HepG2 (cell line): ENCODE data around the gene DHH. TPM values are rescaled to one million over a fixed set of nuclear protein-coding genes. Genes with fewer than 3 reads are reported as not detected.
A peak's percentile ranks its signal among the peaks of the same experiment; 100 is the strongest.

Experiments used
- FLYWCH1 ChIP-seq: sonication (generic); formaldehyde crosslinking; IDR thresholded peaks from 2 replicates; pipeline ENCODE4 v1.8.1; 2023; ENCODE audit warnings: mild to moderate bottlenecking, missing genetic modification reagents
- FOXO1 ChIP-seq: sonication (generic); formaldehyde crosslinking; IDR thresholded peaks from 2 replicates; pipeline ENCODE4 v1.4.0; 2020; ENCODE audit warnings: missing genetic modification reagents
- HMG20B ChIP-seq: conservative IDR thresholded peaks from 2 replicates; pipeline ENCODE4 v1.6.1; 2016; ENCODE audit warnings: missing genetic modification reagents, missing compliant biosample characterization
- HNRNPK ChIP-seq: fragments of 200-400 bp; formaldehyde crosslinking; IDR thresholded peaks from 2 replicates; pipeline ENCODE4 v1.6.1; 2018; ENCODE audit warnings: low read length, low read depth, moderate library complexity, mild to moderate bottlenecking; ENCODE audit not compliant: poor library complexity, severe bottlenecking
- HNRNPLL ChIP-seq: fragments of 200-400 bp; formaldehyde crosslinking; IDR thresholded peaks from 2 replicates; pipeline ENCODE4 v1.6.1; 2017; ENCODE audit warnings: mild to moderate bottlenecking, low read depth, low read length; ENCODE audit not compliant: poor library complexity, severe bottlenecking
- HOXD1 ChIP-seq: sonication (generic); formaldehyde crosslinking; IDR thresholded peaks from 2 replicates; pipeline ENCODE4 v1.5.0; 2020; ENCODE audit warnings: missing genetic modification reagents
- KDM6A ChIP-seq: IDR thresholded peaks from 2 replicates; pipeline ENCODE4 v1.6.1; 2016; ENCODE audit warnings: low read depth
- MIXL1 ChIP-seq: IDR thresholded peaks from 2 replicates; pipeline ENCODE4 v1.6.1; 2016
- NFIB ChIP-seq: sonication (generic); formaldehyde crosslinking; IDR thresholded peaks from 2 replicates; pipeline ENCODE4 v1.9.0; 2021; ENCODE audit warnings: missing genetic modification reagents, mild to moderate bottlenecking, borderline replicate concordance
- POGK ChIP-seq: sonication (generic); formaldehyde crosslinking; conservative IDR thresholded peaks from 2 replicates; pipeline ENCODE4 v1.8.0; 2022; ENCODE audit warnings: mild to moderate bottlenecking, moderate library complexity, missing genetic modification reagents
- PRPF4 ChIP-seq: fragments of 200-400 bp; formaldehyde crosslinking; IDR thresholded peaks from 2 replicates; pipeline ENCODE4 v1.6.1; 2016; ENCODE audit warnings: low read length, low read depth; ENCODE audit not compliant: poor library complexity, severe bottlenecking
- SALL1 ChIP-seq: sonication (generic); formaldehyde crosslinking; IDR thresholded peaks from 2 replicates; pipeline ENCODE4 v1.8.0; 2022; ENCODE audit warnings: mild to moderate bottlenecking, missing genetic modification reagents
- SAP130 ChIP-seq: IDR thresholded peaks from 2 replicates; pipeline ENCODE4 v1.6.1; 2016; ENCODE audit warnings: low read depth
- SPEN ChIP-seq: sonication (generic); formaldehyde crosslinking; IDR thresholded peaks from 2 replicates; pipeline ENCODE4 v1.5.1; 2020; ENCODE audit warnings: low read depth, mild to moderate bottlenecking, missing genetic modification reagents
- SRSF9 ChIP-seq: fragments of 200-400 bp; formaldehyde crosslinking; IDR thresholded peaks from 2 replicates; pipeline ENCODE4 v1.6.1; 2018; ENCODE audit warnings: borderline replicate concordance, mild to moderate bottlenecking, low read depth, low read length; ENCODE audit not compliant: insufficient read depth, poor library complexity, severe bottlenecking
- TBX2 ChIP-seq: sonication (generic); formaldehyde crosslinking; IDR thresholded peaks from 2 replicates; pipeline ENCODE4 v1.5.0; 2020; ENCODE audit warnings: missing genetic modification reagents, mild to moderate bottlenecking, borderline replicate concordance
- THAP8 ChIP-seq: sonication (generic); formaldehyde crosslinking; IDR thresholded peaks from 2 replicates; pipeline ENCODE4 v1.5.1; 2020; ENCODE audit warnings: missing genetic modification reagents, mild to moderate bottlenecking, borderline replicate concordance
- TRAFD1 ChIP-seq: sonication (generic); formaldehyde crosslinking; IDR thresholded peaks from 2 replicates; pipeline ENCODE4 v1.5.1; 2020; ENCODE audit warnings: missing genetic modification reagents, mild to moderate bottlenecking, borderline replicate concordance
- XBP1 ChIP-seq: sonication (generic); formaldehyde crosslinking; IDR thresholded peaks from 2 replicates; pipeline ENCODE4 v1.5.0; 2020; ENCODE audit warnings: missing genetic modification reagents
- ZKSCAN5 ChIP-seq: sonication (generic); formaldehyde crosslinking; IDR thresholded peaks from 2 replicates; pipeline ENCODE4 v1.5.1; 2020; ENCODE audit warnings: mild to moderate bottlenecking, missing genetic modification reagents
- ZNF12 ChIP-seq: sonication (generic); formaldehyde crosslinking; IDR thresholded peaks from 2 replicates; pipeline ENCODE4 v1.5.0; 2020; ENCODE audit warnings: missing genetic modification reagents
- ZNF160 ChIP-seq: sonication (generic); formaldehyde crosslinking; IDR thresholded peaks from 2 replicates; pipeline ENCODE4 v1.8.0; 2022; ENCODE audit warnings: mild to moderate bottlenecking, inconsistent platforms, missing genetic modification reagents
- ZNF20 ChIP-seq: sonication (generic); formaldehyde crosslinking; IDR thresholded peaks from 2 replicates; pipeline ENCODE4 v1.4.0; 2020; ENCODE audit warnings: mild to moderate bottlenecking, moderate library complexity, missing genetic modification reagents
- ZNF33B ChIP-seq: sonication (generic); formaldehyde crosslinking; IDR thresholded peaks from 2 replicates; pipeline ENCODE4 v1.5.1; 2020; ENCODE audit warnings: mild to moderate bottlenecking, missing genetic modification reagents
- ZNF496 ChIP-seq: sonication (generic); formaldehyde crosslinking; IDR thresholded peaks from 2 replicates; pipeline ENCODE4 v1.8.1; 2023; ENCODE audit warnings: mild to moderate bottlenecking, moderate library complexity, missing genetic modification reagents; ENCODE audit not compliant: insufficient replicate concordance
- ZNF556 ChIP-seq: sonication (generic); formaldehyde crosslinking; IDR thresholded peaks from 2 replicates; pipeline ENCODE4 v1.4.0; 2020; ENCODE audit warnings: mild to moderate bottlenecking, missing genetic modification reagents, borderline replicate concordance
- polyA plus RNA-seq, 8 experiments: library from polyadenylated mRNA; depleted of rRNA in 3 of 8; stranded (reverse) in 7 of 8; unstranded in 1 of 8; fragments of >200 nt; fragmentation: Illumina TruSeq in 4 of 8; extraction: Trizol in 4 of 8; gene quantifications; 2 replicates each; pipeline versions ENCODE4 v1.2.1 to v1.2.3, GENCODE V29; 2011 to 2016; ENCODE audit warnings: low read depth in 4 of 8, missing spikeins in 1 of 8, mixed read lengths in 1 of 8; ENCODE audit not compliant: insufficient read depth in 1 of 8
- total RNA-seq, 5 experiments: library from RNA; depleted of rRNA; stranded (reverse); fragments of >200 nt; fragmentation: Illumina TruSeq; extraction: Trizol; gene quantifications; 2 replicates each; pipeline ENCODE4 v1.2.3, GENCODE V29; 2016; ENCODE audit warnings: low read depth in 1 of 5

The DHH gene
- total and polyA plus RNA-seq, 2 of the 13 experiments (the other 11 are each of a cell fraction or from before 2014, with no cell fraction given), result not detected

GRCh38 chr12:49131051-49131893 lies 36.7 kb upstream of the DHH start, which contains the start of gene TUBA1B (continued):
- TF ChIP-seq POGK (CRISPR knock-in tag) (peak; percentile 64), XBP1 (no peak), SRSF9 (no peak), THAP8 (CRISPR knock-in tag) (no peak), HMG20B (CRISPR knock-in tag) (no peak), ZKSCAN5 (no peak), ZNF496 (CRISPR knock-in tag) (no peak), KDM6A (CRISPR knock-in tag) (no peak), HOXD1 (CRISPR knock-in tag) (no peak), HNRNPK (no peak), ZNF33B (CRISPR knock-in tag) (no peak; the same call in 1 of the 2 replicates), HNRNPLL (peak; percentile 69), ZNF20 (CRISPR knock-in tag) (peak; percentile 67), ZNF556 (CRISPR knock-in tag) (no peak; the same call in 1 of the 2 replicates), MIXL1 (CRISPR knock-in tag) (peak; percentile 35; the same call in 1 of the 2 replicates), FLYWCH1 (CRISPR knock-in tag) (no peak), PRPF4 (no peak), TRAFD1 (CRISPR knock-in tag) (no peak), NFIB (CRISPR knock-in tag) (no peak), SAP130 (CRISPR knock-in tag) (peak; percentile 82), SALL1 (CRISPR knock-in tag) (peak; percentile 85; the same call in 1 of the 2 replicates), ZNF160 (CRISPR knock-in tag) (peak; percentile 52), SPEN (CRISPR knock-in tag) (peak; percentile 64), FOXO1 (CRISPR knock-in tag) (peak; percentile 32; the same call in 1 of the 2 replicates), TBX2 (CRISPR knock-in tag) (no peak), ZNF12 (CRISPR knock-in tag) (0 out of 2 replicates have a peak, but pooled peaks have one; percentile 35)
